Measurements from ENCODE around the gene TDRD10.
"Not testable (repeated sequence)": the region's sequence is repeated elsewhere in the genome, so short reads cannot be mapped to it uniquely, and the experiment has no call there.

Gene TDRD10

DNA sequence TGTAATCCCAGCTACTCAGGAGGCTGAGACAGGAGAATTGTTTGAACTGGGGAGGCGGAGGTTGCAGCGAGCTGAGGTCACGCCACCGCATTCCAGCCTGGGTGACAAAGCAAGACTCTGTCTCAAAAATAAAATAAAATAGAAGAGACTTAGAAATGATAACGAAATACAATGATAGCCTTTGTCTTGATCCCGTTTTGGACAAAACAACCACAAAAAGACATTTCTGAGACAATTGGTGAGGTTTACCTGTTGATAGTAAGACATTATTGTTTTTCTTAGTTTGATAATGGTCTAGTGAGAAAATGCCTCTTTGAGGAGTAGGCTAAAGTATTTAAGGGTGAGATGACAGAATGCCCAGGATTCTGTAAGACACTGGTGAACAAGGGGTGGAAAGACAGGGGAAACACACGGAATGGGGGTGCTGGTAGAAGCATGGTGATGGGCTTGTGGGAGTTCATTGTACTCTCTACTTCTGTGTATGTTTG lies 12.1 kb downstream of the TDRD10 start:
- no peak for DNase-seq (ENCODE audit: low read depth)

DNA sequence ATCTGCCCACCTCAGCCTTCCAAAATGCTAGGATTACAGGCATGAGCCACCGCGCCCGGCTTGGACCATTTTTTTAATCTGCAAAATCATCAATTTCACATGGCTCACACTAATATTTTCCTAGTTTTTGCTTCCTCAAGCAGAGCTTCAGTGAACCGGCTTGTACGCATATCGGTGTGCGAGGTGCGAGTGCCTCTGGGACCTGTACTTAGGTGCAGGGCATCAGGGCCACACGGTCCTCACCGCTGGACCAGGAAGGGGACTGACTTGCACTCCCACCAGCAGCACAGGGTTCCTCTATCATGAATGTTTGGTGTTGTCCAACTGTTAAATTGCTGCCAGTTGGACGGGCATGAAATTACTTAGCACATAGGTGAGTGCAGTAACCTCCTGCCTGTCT lies 15.6 kb downstream of the TDRD10 start:
- DNase-seq (ENCODE audit: low read depth), result no peak

DNA sequence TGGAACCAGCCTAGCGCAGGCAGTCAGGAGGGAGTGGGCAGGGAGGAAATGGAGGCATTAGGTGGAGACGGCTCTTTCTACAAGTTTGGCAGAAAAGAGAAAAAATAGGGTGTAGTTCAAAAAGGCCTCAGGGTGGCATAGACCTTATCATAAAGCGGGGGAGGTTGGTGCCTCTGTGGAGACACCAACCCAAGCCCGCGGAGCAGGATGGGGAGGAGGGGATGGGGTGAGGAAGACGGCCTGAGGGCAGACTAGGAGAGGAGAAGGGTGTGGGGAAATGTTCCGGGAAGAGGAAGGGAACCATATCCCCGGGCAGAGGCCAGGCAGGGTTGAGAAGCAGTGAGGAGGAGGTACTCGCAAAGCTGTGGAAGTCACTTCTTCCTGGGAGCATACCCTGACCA lies 17.6 kb downstream of the TDRD10 start:
- no peak for DNase-seq (ENCODE audit: low read depth)

DNA sequence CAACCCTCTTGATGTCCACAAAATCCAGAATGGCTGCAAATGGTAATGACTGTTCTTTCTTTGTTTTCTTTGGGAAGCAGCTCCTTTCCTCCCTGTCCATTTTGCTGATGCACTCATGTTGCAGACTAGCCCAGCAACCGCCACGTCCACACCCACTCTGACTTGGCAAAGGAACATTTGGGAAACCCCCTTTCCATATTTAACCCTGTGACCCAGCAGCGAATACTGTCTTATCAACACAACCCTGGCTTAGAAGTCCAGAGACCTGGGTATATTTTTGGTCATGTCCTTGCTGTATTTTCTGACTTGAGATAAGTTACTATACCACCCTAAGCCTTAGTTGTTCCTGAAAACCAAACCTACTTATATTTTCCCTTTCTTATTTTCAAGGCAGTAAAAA lies 18.3 kb downstream of the TDRD10 start:
- DNase-seq (ENCODE audit: low read depth), result no peak

DNA sequence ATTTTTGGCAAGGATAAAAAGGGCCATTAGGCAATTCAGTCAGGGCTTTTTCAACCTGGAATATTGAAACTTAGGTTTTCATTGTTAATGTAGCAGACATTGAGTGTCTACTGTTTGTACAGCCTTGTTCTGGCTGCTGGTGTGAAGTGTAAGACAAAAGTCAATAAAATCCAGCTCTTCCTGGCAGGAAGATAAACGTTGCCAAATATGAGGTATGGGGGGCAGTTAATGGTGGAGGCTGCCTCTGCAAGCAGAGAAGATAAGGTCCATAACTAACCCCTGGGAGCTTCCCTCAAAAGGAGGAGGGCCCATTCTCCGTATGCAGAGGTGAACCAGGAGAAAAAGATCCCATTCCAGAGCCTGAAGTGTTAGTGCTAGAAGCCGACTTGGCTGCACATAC lies 19.7 kb downstream of the TDRD10 start:
- DNase-seq (ENCODE audit: low read depth), result no peak

DNA sequence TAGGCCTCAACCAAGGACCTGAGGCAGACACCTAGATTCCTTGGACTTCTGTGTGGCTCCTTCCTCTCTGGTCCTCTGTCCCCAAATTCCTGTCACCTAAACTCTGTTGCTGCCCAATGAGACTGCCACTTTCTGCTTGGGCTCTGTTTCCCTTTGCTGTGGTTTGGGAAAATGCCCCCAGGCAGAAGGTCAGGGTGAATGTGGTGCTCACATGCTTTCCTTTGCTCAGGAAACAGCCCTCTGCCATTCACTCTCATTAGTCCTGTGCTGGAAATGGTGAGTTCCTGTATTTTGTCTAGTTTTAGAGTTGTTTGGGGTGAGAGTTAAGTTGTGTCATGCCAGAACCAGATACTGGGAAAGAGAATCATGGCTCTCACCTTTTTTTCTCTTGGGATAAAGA lies 22.9 kb downstream of the TDRD10 start:
- DNase-seq (ENCODE audit: low read depth), result no peak

DNA sequence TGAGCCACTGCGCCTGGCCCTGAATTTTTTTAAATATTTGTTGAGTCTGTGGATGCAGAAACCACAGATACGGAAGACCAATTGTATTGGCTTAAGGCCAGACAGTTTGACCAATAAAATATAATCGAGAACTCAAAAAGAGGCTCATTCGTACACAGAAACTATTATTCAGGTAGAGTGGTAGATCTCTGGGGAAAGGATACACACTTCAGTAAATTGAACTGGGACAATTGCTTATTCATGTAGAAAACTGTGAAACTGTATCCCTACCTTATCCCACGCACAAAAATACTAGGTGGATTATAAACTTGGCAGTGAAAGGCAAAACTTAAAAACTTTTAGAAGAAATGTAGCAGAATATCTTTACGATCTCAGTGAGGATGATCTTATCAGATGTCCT lies 25.2 kb downstream of the TDRD10 start:
- DNase-seq (ENCODE audit: low read depth), result no peak

DNA sequence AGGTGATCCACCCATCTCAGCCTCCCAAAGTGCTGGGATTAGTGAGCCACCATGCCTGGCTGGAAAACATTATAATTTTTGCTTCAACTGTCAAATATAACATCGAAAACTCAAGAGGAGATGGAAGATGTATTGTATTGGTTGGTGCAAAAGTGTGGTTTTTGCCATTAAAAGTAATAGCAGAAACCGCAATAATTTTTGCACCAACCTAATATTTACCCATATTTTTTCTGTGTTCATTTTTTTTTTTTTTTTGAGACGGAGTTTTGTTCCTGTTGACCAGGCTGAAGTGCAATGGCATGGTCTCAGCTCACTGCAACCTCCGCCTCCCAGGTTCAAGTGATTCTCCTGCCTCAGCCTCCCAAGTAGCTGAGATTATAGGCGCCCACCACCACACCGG lies 27.3 kb downstream of the TDRD10 start:
- DNase-seq (ENCODE audit: low read depth), result no peak

DNA sequence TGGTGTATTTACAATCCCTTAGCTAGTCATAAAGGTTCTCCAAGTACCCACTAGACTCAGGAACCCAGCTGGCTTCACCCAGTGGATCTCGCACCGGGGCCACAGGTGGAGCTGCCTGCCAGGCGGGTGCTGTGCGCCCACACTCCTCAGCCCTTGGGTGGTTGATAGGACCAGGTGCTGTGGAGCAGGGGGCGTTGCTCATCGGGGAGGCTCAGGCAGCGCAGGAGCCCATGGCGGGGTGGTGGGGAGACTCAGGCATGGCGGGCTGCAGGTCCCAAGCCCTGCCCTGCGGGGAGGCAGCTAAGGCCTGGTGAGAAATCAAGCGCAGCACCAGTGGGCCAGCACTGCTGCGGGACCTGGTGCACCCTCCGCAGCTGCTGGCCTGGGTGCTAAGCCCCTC lies 29.9 kb downstream of the TDRD10 start:
- not testable (repeated sequence) for DNase-seq (ENCODE audit: low read depth)

DNA sequence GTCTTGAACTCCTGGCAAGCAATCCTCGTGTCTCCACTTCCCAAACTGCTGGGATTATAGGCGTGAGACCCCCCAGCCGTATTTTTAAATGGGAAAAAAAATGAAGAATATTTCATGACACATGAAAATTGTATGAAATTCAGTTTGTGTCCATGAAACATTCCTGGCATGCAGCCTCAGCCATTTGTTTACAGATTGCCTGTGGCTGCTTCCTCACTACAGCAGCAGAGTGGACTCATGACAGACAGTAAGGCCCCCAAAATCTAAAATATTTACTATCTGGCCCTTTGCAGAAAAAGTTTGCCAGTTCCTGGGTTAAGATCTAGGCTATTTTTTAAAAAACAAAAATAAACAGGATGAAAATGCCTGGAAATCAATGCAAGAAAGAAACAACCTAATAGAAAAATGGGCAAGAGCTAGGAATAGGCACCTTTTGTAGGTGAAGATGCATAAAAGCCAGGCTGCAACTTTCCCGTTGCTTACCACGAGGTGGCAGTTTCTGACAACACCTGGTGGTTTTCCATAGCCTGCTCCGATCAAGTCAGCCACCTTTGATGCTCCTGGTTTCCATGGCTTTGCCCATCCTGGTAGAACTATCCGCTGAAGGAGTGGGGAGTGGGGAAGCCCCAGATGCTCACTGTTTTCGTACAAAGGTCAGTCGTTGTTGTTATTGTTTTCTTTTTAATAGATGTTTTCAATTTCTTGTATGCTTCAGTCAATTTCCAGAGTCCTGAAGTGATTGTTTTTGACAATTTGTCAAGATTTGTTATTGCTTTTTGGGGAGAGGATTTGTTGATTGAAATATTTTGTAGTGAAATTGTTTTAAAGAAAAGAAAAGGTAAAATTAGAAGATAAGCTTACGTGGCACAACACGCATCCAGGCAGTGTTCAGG lies 32.2 kb downstream of the TDRD10 start:
- no peak for DNase-seq (ENCODE audit: low read depth)

DNA sequence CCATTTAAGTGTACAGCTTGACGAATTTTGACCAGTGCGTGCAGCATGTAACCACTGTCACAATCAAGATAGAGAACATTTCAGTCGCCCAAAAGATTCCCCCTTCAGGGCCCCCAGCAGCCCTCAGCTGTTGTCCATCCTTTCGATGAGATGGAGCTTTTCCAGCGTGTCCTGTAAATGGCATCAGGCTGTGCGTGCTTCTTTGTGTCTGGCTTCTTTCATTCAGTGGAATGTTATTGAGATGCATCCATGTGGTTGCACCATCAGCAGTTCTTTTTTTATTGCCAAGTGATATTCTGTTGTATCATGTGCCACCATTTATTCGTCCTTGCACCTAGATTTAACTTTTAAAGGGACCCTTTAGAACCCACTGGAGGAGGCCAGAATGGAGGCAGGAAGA lies 34.6 kb downstream of the TDRD10 start:
- DNase-seq (ENCODE audit: low read depth), result no peak

DNA sequence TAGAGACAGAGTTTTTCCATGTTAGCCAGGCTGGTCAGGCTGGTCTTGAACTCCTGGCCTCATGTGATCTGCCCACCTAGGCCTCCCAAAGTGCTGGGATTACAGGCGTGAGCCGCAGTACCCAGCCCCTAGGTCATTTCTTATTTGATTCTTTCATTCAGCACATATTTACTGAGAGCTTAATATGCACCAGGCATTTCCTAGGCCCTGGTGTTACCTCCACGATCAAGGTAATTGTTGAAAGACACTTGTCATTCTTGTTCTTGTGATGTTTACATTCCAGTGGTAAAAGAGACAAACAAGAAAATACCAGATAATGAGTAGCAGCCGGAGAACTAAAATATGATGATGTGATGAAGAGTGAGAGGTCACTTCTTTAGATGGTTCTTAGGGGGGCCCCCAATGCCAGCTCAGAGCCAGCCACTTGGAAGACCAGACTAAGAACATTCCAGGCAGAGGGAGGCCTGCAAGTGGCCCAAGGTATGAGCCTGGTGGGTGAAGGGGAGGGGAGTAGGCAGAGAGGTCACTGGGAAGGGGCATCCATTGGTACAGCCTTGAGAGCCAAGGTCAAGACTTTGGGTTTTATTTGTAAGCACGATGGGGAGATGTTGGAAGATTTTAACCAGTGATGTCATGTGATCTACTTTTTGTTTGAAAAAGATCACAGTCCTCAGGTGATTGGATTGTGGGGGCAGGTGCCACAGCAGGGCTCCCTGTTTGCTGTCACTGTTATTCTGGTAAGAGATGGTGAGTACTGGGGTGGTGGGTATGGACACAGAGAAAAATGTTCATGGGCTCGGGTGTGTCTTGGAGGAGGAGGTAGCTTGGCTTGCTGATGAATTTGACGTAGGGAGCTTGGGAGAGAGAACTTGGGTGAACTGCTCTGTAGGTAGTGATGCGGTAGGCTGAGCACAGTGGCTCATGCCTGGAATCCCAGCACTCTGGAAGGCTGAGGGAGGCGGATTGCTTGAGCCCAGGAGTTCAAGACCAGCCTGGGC lies 37.8 kb downstream of the TDRD10 start:
- no peak for DNase-seq (ENCODE audit: low read depth)

DNA sequence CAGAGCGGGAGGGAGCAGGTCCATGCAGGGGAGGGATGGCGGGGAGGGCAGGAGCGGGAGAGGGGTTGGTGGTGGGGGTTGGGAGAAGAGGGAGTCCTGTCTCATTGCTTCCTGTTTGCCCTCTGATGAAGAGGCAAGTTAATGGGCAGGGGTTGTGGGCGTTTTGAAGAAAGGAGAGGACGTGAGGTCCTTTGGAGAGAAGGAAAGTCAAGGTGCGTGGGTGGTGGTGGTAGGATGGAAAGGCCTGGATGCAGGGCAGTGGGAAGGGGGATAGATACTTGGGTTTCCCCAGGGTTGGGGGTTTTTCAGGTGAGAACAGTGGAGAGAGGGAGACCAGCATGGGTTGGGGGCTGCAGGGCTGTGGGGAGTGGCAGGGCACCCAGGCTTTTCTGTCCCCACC lies 39.2 kb downstream of the TDRD10 start:
- DNase-seq (ENCODE audit: low read depth), result no peak

DNA sequence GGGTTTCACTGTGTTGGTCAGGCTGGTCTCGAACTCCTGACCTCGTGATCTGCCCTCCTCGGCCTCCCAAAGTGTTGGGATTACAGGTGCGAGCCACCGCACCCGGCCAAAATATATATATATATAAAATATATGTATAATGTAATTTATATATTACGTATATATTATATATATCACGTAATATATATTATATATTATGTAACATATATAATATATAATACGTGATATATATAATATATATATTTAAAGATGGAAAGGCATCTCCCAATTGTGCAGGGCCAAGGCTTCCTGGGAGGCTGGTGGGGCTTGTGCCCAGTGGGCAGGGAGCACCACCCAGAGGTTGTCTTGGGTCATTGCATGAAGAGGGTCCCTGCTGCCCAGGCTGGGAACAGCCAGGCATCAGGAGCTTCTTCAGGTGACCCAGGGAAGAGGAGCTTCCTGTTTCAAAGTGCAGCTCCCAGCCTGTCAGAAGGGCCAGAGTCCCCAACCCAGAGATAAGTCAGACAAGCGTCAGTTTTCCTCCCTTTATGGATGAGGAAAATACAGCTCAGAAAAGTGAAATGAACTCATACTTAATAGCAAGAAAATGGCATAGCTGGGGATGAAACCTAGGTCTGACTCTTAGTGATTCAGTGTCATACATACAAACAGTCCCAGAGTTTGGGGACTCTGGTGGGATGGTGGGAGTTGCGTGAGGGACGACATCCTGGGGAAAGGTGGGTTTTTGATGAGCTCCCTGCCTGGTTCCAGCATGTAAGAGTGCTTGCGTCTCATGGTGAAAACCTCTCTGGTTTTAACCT lies 44.4 kb downstream of the TDRD10 start:
- no peak for DNase-seq (ENCODE audit: low read depth)

DNA sequence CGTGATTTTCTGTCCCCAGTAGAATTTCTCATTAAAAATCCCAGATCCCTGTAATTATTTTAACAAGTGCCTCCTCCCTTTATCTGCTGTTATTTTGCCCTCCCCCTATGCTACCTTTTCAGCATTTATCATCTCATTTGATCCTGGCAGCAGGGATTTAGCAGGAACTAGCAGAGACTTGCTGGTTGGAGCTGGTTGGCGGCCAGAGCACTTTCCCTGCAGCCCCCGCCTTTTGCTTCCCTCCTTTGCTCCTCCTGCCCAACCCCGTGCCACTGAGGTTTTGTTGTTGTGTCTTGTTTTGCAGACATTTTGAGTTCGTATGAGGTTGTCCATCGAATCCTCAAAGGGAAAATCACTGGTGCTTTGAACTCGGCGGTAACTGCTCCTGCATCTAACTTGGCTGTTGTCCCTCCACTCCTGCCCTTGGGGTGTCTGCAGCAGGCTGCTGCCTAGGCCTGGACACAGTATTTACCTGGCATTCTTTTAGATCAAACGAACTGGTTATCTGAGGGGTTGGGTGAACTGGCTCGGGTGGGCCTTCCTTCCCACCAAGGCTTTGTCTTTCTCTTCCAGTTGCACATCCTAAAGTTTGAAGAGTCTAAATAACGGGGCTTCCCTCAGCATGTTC lies 45.2 kb downstream of the TDRD10 start:
- no peak for DNase-seq (ENCODE audit: low read depth)

DNA sequence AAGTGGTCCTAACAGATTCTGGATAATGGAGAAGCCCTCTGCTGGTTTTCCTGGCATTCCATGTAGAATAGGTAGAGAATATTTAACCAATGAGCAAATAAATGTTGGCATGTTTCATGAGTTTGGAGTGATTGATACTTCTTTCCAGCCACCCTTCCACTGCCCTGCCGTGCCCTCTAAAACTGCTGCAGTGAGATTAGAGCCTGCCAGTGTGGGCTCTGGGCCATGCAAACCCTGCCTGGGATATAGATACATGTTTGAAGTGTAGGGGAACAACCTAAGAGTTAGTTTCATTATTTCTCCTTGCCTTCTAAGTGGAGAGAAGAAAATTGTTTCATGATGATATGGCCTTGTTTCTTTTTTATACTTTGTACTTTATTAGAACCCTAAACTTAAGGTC lies 46.0 kb downstream of the TDRD10 start:
- no peak for DNase-seq (ENCODE audit: low read depth)

DNA sequence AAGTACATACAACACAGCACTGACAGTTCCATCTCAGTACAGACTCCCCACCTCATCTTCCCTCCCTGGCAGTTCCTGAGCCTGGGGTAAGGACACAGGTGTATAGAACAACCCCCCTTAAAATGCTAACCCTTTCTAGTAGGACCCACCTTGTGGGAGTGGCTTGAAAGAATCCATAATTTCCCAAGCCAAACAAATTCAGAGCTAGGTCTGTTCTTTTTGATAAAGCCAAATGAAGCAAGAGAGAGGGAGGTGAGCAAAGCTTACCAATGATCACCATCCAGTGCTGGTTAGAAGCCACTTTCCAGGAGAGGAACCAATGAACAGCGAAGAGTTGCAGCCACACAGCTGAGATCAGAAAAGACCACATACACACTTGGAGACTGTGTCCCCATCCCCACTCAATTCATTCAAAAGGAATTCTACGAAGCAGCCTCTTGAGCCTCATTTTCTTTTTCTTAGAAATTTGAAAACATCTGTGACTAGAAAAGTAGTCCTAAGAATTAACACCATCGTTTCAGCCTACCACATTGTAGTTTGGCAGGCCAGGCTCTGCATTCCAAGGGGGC lies 47.3 kb downstream of the TDRD10 start:
- DNase-seq (ENCODE audit: low read depth), result no peak

DNA sequence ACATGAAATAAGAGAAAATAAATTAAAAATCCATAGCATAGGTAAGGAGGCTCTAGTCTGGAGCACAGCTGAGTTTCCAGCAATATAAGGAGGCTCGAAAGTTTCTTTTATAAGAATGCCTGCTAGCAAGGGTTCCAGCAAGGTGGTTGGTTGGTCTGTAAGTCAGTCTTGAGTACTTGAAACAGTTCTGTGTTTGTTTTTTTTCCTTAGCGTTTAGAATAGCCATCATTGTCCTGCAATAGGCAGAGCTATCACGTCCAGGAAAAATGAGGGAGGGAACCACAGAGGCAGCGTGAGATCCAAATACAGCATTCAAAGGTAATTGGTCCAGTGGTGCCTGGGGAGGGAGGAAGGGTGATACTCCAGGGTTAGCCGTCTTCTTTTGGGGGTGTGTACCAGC lies 48.1 kb downstream of the TDRD10 start:
- no peak for DNase-seq (ENCODE audit: low read depth)

DNA sequence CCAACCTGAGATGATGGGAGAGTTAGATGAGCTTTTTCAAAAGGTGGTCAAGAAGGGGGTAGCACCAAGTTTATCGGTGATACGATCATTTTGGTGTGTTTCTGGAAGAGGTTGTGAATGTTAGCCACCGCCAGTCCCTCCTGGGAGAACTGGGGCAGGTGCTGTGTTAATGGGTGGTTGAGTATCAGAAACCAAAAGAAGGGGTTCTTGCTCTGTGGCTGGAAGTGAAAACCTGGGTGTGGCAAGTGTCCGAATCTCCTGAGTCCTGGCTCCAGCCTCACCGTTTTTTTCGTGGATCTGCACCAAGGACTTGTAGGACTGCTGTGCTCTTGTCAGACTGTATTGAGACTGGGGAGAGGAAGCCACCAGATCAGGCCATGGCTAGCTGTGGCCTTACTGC lies 48.6 kb downstream of the TDRD10 start:
- no peak for DNase-seq (ENCODE audit: low read depth)

DNA sequence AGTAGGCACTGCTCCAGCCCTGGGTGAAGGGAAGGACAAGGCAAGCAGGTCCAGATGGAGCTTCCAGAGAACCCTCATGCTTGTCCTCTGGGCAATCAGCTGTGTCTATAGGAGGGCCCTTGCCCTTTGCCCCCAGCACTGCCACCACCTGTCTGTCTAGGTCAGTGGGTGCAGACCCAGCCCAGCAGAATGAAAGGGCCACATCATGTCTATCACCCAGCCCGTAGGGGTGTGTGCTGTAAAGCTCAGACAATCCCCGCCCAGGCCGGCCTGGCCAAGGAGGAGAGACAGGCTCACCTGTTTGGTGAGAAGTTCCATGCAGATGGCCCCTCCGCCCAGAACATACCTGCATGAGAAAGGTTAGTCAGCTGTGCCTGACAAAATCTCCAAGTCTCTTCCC lies 49.5 kb downstream of the TDRD10 start:
- DNase-seq (ENCODE audit: low read depth), result no peak

DNA sequence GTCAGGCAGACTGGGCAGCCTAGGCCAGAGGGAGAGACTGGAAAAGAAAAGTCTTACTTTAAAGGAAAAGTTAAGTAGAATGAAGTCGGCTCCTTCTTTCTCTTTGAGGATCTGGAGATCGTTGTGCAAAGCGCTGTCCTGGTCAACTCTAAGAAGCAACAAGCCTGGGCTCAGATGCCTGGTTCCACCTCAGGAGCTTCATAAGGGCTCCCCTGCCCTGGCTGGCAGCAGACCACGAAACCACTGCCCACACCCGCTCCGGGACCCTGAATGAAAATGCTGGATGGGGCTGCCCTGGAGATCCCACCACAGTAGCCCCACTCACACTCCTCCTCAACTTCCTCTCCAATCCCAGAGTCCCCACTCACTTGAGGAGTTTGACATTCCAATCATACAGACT lies 50.0 kb downstream of the TDRD10 start:
- no peak for DNase-seq (ENCODE audit: low read depth)

All from stimulated activated CD8-positive, alpha-beta memory T cell treated with anti-CD3 and anti-CD28 coated beads, Interleukin-15, amount 100 ng/mL, for 24 hours (primary cell).